ENCODE data around the gene SOCS7.

- TF ChIP-seq EZH2 (IDR thresholded peaks at IDR 0.05; ENCODE audit: low read length, unreplicated experiment), result no peak
- TF ChIP-seq CTCF (conservative IDR thresholded peaks at IDR 0.05; ENCODE audit: low read depth, low read length), result no peak
Measured at GRCh38 chr17:38430316-38430715, 78.7 kb downstream of the SOCS7 start.

Data from PC-3 (cell line).